HG03025 (cell line): ENCODE measurements around the gene VARS1.

Experiments used
- ATAC-seq: cut with Tn5 transposase; IDR thresholded peaks from one replicate; pipeline ENCODE4 v1.9.1; 2021; ENCODE audit warnings: mild to moderate bottlenecking, moderate library complexity; ENCODE audit not compliant: unreplicated experiment, low FRiP score

VARS1 gene

DNA sequence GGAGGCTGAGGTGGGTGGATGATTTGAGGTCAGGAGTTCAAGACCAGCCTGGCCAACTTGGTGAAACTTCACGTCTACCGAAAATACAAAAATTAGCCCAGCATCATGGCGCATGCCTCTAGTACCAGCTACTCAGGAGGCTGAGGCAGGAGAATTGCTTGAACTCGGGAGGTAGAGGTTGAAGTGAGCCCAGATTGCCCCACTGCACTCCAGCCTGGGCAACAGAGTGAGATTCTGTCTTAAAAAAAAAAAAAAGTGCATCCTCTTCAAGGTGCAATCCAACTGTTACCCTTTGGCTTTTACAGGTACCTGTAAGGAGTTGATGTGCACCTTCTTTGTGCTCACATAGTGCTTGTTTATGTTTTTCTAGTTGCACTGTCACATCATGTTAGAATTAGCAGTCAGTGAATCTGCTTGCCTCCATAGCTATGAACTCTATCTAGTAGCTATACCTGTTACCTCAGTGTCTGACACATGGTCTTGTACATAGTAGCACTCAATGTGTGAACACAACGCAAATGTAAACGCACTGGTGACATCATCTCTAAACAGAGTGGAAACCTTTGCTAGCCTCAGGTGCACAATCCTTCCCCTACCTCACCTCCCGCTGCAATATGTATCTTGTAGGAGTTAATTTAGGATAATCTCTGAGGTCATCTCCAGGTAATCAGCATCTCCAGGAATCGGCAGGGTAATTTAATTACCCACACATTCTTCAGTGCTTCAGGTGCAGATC lies 46.1 kb downstream of the VARS1 start:
- no peak for ATAC-seq
